HG02610 (cell line): Measurements from ENCODE around the gene DZIP1.

ENCODE experiments used
- ATAC-seq: cut with Tn5 transposase; IDR thresholded peaks from one replicate; pipeline ENCODE4 v1.9.1; 2021; ENCODE audit warnings: mild to moderate bottlenecking, moderate library complexity; ENCODE audit not compliant: unreplicated experiment

Gene DZIP1

DNA sequence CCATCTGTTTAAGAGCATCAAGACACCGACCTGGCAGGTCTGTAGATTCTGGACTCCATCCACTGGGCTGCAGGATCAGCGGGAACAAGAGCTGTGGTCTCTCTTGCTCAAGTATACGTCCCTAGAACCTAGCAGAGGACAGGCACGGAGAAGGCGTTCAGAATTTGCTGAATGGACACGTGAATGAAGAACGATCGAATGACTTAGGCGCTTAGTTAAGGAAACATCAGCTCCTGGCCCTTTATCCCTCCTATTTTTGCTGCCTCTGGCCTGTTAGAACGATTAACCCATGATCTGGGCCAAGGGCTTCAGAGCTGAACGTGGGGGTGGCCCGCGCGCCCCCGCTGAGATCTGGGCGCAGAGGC is 953 bp downstream of the DZIP1 start:
- ATAC-seq = no peak

DNA sequence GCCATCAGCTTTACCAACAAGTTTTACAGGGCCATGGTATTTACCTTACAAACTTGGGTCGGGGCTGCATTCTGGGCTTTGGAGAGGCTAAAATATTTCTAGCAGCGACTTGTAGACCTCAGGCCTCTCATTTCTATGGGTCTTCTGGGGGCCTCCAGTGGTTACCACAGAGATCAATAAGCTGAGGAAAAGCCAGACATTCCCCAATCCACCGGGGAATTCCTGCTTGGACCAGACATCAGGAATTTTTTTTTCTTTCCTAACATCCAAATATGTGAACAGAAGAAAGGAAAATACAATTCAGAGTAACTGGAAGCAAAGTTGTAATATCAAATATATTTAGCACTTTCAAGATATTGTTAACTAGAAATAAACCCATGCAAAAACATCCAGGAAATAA is 1.5 kb downstream of the DZIP1 start:
- ATAC-seq = no peak

DNA sequence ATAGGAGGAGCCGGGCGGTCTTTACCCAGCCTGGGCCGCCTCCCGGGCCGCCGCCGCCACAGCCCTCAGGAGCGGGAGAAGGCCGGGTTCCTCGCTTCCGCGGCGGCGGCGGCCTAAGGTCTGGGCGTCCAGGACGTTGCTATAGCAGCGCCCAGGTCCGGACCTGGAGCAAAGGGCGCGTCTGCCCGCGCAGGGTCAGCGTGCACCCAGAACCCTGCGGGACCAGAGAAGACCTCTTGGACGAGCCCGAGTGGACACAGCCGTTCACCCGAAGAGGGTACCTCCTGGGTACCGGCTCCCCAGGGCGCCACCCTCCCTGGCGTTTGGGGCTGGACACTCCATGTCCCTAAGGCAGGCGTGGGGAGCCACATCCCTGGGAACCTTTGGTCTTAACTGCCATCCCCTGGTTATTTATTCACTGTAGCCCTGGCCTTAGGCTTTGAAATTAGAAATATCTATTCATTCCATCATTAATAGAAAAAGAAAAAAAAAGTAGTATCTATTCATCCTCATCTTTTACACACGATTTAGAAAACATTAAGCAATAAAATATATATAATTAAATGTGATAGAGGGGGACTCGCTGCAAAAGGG is 2.4 kb downstream of the DZIP1 start:
- ATAC-seq = no peak

DNA sequence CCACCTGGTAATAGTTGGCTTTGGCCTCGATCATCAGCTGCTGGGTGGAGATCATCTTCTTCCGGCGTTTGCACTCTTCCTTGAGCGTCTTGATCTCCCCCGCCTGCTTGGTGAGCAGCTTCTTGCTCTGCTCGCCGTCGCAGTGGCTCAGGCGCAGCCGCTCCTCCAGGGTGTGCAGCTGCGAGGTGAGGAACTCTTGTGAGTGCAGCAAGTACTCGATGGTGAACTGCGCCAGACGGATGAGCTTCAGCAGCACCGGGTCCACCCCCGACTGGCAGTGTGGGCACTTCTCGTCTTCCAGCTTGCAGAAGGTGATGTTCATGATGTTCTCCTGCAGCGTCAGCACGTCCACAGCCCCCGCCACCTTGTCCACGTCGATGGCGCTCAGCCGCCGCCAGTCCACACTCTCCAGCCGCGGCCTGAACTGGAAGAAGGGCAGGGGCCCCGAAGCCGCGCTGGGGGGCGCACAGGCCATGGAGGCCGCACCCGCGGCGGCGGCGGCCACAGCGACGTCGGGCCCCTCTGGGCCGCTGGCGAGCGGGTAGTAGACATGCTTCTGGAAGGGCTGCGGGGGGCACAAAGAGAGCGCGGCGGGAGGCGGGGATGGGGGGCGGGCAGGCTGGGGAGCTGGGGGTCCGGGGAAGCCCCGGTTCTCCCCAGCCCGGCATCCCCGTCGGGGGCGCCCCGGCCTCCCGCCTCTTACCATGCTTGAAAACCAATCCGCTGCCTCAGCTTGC is 3.0 kb downstream of the DZIP1 start:
- ATAC-seq = no peak

DNA sequence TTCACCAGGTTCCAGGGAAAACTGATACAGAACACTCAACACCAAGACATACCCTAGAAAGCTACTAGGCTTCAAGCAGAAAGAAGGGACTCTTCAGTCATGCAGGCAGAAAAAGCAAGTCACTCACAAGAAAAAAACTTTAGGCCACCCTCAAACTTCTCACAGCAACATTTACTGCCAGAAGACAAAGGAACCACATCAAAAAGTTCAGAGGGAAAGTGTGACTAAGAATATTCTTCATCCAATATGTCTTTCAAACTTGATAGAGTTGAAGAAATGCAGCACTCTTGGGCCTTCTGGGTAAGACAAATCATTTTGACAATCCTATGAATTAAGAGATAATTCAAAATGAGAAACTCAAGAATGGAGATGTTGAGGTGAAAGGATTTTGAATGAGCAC is 7.7 kb downstream of the DZIP1 start:
- ATAC-seq = no peak

DNA sequence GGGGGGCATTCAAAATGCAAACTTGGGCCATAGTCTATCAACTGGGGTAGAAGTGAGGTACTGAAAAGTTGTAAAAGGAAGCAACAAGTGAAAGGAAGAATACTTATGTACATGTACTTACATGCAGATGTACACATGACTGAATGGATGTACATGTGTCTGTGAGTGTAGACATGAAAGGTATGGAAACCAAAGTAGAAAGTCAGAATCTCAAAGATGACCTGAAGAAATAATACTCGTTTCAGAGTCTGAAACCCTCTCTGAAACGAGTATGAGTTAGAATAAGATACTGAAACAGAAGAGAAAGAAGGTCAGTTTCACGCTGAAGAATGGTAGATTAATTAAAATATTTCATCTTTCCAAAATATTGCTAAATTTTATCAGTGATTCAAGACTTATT is 13.9 kb downstream of the DZIP1 start:
- no peak for ATAC-seq

DNA sequence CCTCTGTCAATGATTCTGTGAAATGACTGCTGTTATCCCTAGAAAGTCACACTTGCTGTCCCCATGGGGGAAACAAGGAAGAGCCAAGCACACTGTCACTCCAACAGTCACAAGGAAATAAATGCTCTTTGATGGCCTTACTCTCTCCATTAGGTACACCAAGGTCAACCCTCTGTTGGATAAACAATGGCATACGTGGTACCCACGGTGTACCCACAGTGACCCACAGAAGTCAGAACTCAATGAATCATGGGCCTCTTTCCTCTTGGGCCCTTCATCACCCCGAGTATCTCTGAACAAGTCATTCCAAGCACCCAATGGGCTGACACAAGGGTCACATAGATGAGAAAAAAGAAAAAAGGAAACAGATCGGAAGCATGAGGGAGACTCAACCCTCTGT is 15.4 kb downstream of the DZIP1 start:
- no peak for ATAC-seq

DNA sequence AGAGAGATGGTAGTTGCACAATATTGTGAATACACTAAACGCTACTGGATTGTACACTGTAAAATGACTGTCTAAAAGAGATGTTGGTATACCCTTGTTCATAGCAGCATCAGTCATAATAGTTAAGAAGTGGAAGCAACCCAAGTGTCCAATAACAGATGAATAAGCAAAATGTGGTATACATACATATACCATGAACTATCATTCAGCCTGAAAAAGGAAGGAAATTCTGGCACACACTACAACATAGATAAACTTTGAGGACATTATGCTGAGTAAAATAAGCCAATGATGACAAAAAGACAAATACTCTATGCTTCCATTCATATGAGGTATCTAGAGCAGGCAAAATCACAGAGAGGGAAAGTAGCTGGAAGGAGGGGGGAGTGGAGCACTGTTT is 16.0 kb downstream of the DZIP1 start:
- ATAC-seq = no peak

DNA sequence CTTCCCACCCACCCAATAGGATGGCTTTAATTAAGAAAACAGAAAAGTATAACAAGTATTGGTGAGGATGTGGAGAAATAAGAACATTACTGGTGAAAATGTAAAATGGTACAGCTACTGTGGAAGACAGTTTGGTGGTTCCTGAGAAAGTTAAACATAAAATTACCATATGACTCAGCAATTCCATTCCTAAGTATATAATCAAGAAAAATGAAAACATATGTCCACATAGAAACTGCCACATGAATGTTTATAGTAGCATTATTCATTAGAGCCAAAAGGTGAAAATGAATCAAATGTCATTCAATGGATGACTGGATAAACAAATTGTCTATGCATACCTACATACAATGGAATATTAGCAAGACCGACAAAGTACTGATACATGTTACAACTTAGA is 16.9 kb downstream of the DZIP1 start:
- no peak for ATAC-seq

DNA sequence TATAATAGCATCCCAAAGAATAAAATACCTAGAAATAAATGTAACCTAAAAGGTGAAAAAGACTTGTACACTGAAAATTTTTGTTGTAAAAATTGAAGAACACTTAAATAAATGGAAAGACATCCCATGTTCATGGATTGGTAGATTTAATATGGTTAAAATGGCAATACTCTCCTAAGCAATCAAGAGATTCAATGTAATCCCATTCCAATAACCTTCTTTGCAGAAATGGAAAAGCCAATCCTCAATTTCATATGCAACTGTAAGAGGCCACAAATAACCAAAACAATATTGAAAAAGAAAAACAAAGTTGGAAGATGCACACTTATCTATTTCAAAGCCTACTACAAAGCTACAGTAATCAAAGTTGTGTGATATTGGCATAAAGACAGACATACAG is 17.7 kb downstream of the DZIP1 start:
- no peak for ATAC-seq

DNA sequence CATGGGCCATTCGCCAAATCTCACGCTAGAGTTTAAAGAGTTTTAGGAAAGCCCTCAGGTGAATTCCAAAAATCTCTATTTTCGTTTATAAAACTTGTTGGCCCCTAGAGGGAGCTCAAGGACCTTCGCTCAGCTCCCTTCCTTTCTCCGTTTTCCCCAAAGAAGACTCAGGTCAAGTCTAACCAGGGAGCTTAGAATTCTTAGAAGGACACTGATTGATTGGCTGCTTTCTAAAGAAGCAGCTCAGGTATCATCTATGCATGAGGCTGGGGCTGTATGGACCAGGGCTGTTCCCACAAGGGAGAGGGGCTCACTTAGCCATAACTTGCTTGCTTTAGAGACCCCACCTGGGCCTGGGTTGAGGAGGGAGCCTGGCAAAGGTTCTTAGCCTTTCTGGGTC is 20.5 kb downstream of the DZIP1 start:
- peak; percentile 52 for ATAC-seq

DNA sequence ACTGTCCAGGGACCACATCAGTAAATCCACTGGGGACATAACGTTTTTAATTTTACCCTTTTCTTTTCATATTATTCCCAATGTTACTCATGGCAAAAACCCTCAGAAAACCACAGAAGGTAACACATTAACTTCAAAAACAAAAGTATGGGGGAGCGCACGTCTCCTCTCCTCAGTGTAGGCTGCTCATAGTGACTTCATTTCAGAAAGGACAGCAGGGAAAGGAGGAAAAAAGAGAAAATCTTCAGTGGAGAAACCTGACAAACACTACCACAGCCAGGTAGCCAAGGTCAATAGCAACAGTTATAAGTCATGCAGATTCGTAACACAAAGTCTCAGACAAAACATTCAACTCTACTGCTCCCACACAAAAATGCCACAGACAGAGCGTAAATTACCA is 21.4 kb downstream of the DZIP1 start:
- no peak for ATAC-seq

DNA sequence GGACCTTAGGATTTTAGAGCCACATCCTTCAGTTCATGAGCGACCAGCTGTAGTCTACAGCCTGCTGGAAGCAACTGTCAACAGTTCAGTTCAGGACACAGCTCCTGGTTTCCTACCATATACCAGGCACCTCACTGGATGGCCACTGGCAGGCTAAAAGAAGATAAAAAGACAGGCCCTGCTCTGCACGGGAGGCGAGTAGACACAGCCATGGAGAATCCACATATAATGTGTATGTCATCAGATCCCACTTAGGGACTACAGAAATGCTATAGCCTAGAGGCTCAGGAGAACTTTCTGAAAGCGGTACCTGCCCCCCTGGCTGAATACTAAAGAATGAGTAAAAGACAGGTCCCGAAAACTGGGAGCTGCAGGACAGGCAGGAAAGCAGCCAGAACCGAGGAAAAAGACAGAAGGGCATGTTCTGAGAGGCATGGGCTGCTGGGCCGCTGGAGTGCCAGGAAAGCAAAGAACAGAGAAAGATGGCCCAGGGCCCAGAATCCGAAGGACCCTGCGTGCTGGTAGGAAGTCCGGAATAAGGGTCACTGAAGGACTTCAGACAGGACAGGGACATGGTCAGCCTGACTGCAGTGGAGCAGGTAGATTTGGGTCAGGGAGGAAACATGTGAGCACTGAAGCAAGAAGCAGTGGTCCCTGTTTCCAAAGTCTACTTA is 23.5 kb downstream of the DZIP1 start:
- no peak for ATAC-seq

DNA sequence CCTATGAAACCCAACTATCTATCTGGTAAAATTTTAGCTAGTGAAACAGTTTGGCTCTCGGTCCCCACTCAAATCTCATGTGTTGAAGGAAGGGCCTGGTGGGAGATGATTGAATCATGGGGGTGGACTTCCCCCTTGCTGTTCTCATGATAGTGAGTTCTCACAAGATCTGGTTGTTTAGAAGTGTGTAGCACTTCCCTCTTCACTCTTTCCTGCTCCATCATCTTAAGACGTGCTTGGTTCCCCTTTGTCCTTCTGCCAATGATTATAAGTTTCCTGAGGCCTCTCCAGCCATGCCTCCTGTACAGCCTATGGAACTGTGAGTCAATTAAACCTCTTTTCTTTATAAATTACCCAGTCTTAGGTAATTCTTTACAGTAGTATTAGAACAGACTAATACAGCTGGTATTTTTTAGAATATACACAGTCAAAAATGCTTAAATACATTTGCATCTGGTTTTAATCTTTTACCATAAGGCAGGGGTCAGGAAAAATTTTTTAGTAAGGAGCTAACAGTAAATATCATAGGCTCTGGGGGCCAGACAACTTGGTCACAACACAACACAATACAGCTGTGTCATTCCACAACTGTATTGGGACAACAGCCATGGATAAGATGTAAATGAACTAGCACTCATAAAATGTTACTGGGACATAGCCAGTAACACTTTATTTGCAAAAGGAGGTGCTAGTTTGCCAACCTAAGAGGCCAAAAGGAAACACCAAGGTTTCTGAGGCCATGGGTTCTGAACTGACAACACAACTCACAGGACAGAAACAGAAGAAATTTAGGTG is 24.3 kb downstream of the DZIP1 start:
- ATAC-seq = no peak

DNA sequence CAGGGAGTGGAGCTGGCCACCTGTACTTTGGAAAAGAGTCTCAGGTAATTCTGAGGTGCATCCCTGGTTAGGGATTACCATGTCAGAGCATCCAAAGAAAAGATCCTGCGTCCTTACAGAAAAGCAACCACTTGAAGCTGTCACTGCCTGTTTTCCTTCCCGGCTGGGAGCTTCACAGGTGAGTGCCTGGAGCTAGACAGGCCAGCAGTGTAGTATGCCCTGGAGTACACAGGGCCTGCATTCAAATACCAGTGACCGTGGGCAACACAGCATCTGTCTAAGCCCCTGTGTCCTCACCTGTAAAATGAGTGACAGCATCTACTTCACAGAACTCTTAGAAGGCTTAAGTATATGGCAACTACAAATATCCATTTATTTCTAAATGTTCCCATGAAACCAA is 29.0 kb downstream of the DZIP1 start:
- ATAC-seq = no peak

DNA sequence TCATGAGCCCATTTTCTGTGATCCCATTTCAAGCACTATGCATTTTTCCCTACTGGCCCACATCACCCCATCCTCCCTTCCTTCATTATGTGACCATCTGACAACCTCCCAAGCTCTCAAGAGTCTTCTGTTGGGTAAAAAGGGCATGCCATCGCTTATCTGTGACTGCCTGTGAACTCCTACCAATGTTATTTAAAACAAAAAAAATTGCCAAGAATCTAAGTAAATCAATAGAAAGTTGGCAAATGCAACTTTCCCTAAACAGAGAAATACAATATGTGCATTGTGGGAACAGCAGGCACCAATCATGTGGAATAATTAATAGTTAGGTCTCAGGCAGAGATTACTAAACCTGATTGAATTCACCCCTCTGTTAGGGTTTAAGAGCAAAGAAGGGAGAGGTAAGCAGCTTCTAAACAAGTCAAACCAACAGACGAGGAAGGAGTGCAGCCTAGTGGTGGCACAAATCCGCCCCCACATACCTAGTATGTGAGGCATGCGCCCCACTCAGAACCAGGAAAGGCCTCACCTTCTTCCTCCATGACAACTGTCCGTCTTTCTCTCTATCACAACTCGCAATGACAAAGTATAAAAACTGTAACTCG is 29.8 kb downstream of the DZIP1 start:
- ATAC-seq = no peak

DNA sequence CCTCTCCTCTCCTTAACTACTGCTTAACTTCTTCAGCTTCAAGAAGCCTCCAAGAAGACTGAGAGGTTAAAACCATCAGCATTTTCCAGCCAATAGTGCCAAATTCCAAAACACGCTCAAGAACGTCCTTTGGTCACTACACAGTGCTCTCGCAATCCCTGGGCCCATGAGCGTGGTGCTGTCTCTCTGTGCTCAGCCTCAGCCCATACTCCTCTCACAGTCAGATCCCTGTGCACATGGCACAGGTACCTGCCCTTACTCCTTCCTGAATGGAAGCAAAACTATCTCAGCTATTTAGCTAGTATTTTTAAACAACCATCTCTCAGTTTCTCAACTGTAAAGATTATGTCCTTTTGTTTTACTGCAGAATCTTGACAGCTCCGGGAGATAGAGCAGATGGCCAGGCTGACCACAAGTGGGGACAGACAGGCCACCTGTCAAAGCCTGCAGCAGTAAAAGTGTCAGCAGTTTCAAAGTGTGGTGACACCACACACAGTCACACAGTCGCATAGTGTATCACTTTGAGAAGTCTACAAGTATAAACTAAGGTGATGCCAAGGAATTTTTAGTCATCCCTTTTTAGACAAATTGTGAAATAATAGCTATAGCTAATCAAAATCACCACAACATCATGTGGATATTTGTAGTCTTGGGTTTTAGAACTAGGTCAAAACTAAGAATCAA is 35.7 kb downstream of the DZIP1 start:
- no peak for ATAC-seq

DNA sequence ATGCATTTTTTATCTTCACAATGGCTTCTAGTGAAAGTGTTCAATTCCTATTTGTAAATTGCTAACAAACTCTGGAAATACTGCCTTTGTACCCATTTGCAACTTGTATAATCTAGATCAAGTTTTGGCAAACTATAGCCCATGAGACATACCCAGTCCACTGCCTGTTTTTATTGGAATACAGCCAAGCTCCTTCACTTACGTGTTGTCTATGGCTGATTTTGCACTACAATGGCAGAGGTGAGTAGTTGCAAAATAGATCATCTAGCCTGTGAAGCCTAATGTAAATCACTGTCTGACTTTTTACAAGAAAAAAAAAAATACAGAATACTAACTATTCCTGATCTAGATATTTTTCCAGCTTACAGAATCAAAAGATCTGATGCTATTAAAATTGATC is 37.1 kb downstream of the DZIP1 start:
- ATAC-seq = no peak

DNA sequence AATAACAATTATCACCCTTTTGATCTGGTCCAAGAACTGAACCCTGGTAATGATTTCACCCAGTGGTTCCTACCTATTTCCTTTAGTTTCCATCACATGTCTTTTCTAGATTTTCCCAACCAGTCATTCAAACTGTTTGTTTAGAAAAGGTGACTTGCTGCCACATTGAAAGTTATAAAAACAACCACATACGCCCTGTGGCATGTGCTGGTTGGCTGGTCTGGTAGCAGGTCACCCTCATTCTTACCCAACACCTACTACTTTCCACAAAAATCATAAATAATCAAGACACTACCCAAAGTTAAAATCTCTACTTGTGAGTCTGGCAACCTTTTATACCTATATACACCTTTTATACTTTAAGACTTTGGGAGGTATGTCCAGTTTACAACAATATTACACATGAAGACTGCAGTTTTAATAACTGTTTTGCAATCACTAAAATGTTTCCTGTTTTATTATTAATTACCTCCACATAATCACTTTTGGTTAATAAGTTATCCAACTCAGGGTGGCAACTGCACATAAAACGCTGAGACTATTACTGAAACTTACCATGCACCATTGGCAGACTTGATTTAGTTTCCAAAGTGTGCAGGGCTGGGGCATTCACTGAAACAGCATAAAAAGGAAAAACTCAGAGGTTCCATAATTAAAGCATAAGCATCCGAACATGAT is 38.9 kb downstream of the DZIP1 start:
- no peak for ATAC-seq

DNA sequence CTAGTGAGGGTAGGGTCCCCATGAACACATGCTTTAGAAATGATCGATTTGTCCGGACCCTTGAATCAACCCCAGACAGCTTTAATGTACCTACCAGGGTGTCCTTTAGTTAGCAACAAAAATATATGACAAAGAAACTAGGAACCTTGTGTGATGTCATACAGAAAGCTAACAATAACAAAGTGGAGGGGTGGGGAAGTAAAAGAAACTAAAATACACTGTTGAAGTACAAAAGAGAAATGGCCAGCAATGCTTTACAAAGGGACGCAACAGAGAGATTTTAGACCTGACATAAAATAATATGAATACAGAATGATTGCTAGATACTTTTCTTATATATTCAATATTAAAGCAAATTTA is 40.0 kb downstream of the DZIP1 start:
- no peak for ATAC-seq
